Measurements from ENCODE around the gene ZNF608.

ZNF608 gene

DNA sequence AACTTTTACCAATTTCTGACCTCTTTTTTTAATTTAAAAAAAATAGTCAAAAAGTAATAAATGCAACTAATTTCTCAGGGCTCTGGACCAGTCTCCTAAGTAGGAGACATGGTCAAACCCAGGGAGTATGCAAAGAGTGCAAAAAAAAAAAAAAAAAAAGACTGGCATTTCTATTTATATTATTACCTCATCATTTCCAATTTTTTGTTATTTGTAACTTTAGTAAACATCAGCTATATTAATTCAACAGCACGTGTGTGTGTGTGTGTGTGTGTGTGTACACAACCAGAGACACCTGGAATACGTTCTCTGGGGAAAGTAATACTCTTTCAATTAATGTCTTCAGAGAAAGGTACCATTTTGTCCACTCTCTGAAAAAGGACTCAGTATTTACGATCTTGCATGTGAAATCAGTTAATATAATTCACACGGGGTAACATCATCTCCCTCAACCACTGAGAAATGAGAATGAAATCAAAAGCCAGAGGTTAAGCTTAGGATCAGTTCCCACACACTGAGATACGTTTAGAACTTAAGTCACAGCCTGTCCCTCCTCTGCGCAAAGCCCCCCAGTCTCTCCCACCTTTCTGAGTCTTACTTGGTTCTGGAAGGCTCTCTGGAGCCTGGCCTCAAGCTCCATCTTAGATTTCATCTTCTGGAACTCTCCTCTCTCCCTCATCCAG is 21.9 kb downstream of the ZNF608 start:
- TF ChIP-seq ZFX (IDR thresholded peaks at IDR 0.05): no peak
- TF ChIP-seq, protein P1, sequence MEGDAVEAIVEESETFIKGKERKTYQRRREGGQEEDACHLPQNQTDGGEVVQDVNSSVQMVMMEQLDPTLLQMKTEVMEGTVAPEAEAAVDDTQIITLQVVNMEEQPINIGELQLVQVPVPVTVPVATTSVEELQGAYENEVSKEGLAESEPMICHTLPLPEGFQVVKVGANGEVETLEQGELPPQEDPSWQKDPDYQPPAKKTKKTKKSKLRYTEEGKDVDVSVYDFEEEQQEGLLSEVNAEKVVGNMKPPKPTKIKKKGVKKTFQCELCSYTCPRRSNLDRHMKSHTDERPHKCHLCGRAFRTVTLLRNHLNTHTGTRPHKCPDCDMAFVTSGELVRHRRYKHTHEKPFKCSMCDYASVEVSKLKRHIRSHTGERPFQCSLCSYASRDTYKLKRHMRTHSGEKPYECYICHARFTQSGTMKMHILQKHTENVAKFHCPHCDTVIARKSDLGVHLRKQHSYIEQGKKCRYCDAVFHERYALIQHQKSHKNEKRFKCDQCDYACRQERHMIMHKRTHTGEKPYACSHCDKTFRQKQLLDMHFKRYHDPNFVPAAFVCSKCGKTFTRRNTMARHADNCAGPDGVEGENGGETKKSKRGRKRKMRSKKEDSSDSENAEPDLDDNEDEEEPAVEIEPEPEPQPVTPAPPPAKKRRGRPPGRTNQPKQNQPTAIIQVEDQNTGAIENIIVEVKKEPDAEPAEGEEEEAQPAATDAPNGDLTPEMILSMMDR (conservative IDR thresholded peaks at IDR 0.05): no peak
- no peak overlapping the region for H3K27ac ChIP-seq

DNA sequence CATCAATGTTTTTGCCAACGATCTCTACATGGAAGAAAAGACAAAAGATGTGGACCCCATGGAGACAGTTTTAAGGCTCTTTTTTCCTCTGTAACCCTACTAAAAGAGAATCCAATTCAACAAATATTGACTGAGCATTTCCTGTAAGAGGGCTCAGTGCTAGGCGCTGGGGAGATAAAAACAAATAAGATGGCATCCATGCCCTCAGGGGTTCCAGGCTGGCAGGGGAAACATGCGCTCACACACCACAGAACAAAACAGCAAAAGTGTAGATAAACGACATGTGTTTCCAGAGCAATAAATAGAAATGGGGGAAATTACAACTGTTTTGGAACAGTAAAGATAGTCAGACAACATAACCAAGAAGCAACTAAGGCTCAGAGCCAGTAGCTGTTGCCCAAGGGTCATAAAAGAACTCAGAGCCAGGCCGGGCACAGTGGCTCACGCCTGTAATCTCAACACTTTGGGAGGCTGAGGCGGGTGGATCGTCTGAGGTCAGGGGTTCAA is 25.2 kb downstream of the ZNF608 start:
- TF ChIP-seq, protein P1 (conservative IDR thresholded peaks at IDR 0.05): no peak
- TF ChIP-seq ZFX (IDR thresholded peaks at IDR 0.05): no peak
- no peak overlapping the region for H3K27ac ChIP-seq

DNA sequence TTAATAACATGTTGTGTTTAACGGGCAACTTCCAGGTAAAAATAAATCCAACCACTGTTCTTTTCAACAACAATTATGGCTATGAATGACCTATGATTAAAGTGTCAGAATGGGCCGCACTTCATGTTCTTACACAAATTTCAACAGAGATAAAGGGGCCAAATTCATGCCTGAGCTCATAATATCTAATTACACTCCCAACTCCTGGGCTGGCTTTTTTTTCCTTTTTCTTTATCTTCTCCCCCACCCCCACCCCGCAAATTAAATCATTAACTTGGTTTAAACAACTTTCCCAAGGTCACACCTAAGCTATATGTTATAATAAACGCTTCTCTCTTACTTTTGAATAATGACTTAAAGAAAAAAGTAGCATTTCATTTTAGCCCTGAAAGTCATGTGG is 25.8 kb downstream of the ZNF608 start:
- no peak overlapping the region for H3K27ac ChIP-seq
- TF ChIP-seq, protein P1 (conservative IDR thresholded peaks at IDR 0.05): no peak
- TF ChIP-seq ZFX (IDR thresholded peaks at IDR 0.05): no peak

DNA sequence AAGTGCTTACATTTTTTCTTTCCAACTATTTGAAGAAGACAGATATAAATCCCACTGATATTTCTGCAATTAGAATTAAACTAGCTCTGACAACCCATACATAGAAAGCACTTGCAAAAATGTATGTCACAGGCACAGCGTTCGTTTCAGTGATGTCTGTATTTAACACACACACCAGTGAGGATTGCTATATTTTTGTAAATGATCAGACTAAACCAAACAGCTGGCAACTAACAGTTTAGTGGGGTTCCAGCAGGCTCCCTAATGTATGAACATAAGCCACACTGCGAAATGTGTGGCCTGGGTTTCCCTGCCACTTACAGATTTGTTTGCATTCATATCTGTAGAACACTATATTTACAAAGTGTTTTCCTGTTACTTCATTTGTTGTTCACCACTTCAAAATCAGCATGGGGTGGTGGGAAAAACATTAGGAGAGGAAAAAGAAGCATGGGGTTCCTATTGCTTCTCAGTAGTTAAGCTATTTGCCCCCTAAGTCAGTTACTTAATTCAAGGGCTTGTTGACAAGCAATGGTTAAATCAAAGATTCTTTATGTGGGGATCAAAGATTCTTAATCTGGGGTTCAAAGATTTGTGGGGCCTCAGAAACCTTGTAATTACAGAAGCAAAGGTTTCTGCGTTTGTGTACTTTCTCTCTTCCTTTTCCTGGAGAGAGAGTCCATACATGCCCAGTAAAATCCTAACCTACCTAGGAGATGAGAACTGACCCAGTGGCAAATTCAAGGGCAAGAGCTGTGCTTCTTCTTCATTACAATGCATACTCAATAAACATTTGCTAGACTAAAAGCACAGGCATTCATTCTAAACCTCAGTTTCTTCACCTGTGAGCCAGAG is 27.1 kb downstream of the ZNF608 start:
- TF ChIP-seq, protein P1 (conservative IDR thresholded peaks at IDR 0.05): no peak
- TF ChIP-seq ZFX (IDR thresholded peaks at IDR 0.05): no peak
- no peak overlapping the region for H3K27ac ChIP-seq

DNA sequence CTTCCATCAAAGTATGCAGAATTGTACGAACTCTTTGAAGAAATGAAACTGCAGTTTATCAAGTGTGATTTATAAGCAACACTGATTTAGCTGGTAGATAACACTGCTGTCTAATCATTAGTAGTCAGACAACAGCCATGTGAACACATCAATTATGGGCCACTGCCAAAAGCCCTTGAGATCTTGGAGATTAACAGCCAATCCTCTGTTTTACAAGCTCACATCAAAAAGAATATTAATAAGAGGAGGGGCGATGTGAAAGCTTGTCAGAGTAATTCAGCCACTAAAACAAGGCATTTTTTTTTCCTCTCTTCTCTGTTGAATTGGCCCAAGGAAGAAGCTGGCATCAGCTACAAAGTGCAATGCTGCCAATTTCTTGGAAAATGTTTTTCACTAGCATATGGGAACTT is 28.1 kb downstream of the ZNF608 start:
- H3K27ac ChIP-seq: no peak overlapping the region
- TF ChIP-seq ZFX (IDR thresholded peaks at IDR 0.05): no peak
- TF ChIP-seq, protein P1 (conservative IDR thresholded peaks at IDR 0.05): no peak

DNA sequence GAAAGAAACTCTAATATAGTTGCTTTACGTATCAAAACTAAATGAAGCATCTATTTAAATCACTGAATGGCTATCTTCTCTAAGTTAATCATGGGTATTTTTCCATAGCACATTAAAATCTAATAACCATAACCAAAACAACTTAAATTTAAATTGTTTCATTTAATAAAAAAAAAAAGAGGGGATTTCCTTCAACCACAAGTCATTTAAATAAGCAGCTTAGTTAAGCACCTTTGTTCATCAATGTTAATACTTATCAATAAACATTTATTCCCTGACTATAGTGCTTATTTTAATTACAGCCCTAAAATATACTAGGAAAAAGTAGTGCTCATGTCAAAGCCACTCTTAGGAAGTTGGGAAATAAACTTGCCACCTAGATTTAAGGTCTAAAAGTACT is 30.3 kb downstream of the ZNF608 start:
- TF ChIP-seq, protein P1 (conservative IDR thresholded peaks at IDR 0.05): no peak
- TF ChIP-seq ZFX (IDR thresholded peaks at IDR 0.05): no peak
- no peak overlapping the region for H3K27ac ChIP-seq

DNA sequence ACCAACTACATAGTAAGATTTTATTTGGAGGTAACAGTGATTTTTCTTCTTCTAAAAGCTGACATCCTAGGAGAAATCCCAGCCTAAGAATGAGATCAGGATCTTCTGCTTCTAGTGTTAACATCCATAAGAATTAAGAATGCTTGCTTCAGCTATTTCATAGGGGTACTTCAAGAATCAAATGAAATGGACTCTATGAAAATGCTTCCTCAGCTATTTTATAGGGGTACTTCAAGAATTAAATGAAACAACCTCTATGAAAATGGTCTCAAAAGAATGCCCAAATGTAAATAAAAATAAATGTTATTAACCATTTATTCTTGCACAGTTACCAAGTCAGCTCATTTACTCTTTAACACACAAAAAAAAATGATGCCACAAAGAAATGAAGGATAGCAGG is 31.5 kb downstream of the ZNF608 start:
- no peak overlapping the region for H3K27ac ChIP-seq
- TF ChIP-seq, protein P1 (conservative IDR thresholded peaks at IDR 0.05): no peak
- no peak for TF ChIP-seq ZFX (IDR thresholded peaks at IDR 0.05)

All from C4-2B (cell line).